ENCODE measurements around the gene ZRANB1. TPM values are rescaled to one million over a fixed set of nuclear protein-coding genes. Genes with fewer than 3 reads are reported as not detected.

Gene ZRANB1
- total and polyA plus RNA-seq, 2 donors from 2014 or later, result 8.9 to 17.5 TPM

DNA sequence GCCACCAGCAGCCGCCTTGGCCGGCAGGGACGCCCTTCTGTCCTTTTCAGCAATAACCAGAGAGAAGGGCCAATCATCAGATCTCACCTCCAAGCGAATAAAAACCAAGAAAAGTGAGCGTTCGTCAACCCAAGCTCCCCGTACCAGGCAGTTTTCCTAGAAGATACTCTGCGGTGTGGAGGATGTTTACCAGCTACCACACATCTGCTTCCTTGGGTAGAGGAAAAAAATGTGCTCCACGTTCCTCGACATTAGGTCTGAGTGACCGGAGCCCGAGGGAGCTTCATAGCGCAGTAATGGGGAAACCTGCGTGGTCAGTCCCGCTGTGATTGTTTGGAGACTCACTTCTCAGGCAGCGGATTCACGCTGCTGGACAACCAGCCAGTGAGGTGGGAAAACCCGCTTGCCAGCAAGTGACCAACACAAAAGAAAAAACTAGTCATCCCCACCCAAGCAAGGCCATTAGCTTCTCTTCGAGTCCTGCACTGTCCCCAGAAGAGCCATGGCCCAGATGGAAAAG lies 73.0 kb downstream of the ZRANB1 start:
- H3K36me3 ChIP-seq (ENCODE audit: control insufficient read depth in 2 of 3, insufficient read depth in 3 of 3, low read length in 3 of 3), result peaks cover 0 to 4% (median 2%) of the 10 kb centered on the region in 3 donors
- TF ChIP-seq, protein P1, sequence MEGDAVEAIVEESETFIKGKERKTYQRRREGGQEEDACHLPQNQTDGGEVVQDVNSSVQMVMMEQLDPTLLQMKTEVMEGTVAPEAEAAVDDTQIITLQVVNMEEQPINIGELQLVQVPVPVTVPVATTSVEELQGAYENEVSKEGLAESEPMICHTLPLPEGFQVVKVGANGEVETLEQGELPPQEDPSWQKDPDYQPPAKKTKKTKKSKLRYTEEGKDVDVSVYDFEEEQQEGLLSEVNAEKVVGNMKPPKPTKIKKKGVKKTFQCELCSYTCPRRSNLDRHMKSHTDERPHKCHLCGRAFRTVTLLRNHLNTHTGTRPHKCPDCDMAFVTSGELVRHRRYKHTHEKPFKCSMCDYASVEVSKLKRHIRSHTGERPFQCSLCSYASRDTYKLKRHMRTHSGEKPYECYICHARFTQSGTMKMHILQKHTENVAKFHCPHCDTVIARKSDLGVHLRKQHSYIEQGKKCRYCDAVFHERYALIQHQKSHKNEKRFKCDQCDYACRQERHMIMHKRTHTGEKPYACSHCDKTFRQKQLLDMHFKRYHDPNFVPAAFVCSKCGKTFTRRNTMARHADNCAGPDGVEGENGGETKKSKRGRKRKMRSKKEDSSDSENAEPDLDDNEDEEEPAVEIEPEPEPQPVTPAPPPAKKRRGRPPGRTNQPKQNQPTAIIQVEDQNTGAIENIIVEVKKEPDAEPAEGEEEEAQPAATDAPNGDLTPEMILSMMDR (IDR thresholded peaks at IDR 0.05; ENCODE audit: borderline replicate concordance, extremely low read depth, insufficient read depth), result no peak
- peak overlapping the region in 1 of 3 donors; percentile 63 for H3K9ac ChIP-seq (ENCODE audit: low read length in 3 of 3)
- intact Hi-C loops (cut with DNase I), result no loop called here
- FAIRE-seq (no peak), DNase-seq (no peak)
- peaks cover 0 to 44% (median 33%) of the 10 kb centered on the region in 3 donors for H3K4me1 ChIP-seq (ENCODE audit: control insufficient read depth in 2 of 3, insufficient read depth in 2 of 3, low read depth in 1 of 3, low read length in 3 of 3)
- peak overlapping the region; percentile 37 to 87 for H3K27ac ChIP-seq (ENCODE audit: low read depth in 2 of 2, low read length in 2 of 2)
- H3K9me3 ChIP-seq (ENCODE audit: control insufficient read depth in 2 of 3, insufficient read depth in 1 of 3, low read length in 3 of 3), result peaks cover 0 to 6% (median 0%) of the 10 kb centered on the region in 3 donors
- H3K4me3 ChIP-seq (ENCODE audit: low read length in 3 of 3), result no peak overlapping the region
- H3K27me3 ChIP-seq (ENCODE audit: control insufficient read depth, insufficient read depth, low read length), result no peaks in the 10 kb centered on the region

DNA sequence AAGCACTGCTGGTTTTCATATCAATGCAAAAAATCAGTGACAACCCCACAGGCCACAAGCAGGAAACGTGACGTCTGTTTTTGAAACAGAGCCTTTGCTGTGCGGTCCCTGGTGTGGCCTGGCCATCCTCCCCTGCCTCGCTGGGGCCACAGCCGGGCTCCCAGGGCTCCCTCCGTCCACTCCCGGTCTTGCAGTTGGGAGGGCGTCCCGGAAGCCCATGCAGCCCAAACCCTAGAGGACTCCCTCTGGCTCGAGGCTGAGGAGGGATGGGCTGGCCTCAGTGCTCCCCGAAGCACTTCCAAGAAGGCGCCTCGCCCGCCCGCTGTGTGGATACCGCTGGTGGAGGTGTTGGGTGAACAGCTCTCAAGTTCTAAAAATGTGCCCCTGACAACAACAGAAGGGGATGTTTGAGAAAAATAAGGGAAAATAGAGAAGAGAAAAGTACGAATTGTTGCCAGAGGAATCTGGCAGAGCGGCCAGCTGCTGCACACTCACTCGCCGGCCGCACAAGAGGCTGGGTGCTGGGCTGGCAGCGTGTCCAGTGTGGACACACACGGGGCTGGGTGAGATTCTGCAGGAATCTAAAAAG lies 73.5 kb downstream of the ZRANB1 start:
- Histone ChIP-seq H3K4me3 (ENCODE audit: low read length in 3 of 3) (no peak overlapping the region), H3K36me3 (ENCODE audit: control insufficient read depth in 2 of 3, insufficient read depth in 3 of 3, low read length in 3 of 3) (peaks cover 0 to 2% (median 1%) of the 10 kb centered on the region in 3 donors), H3K9ac (ENCODE audit: low read length in 3 of 3) (peak overlapping the region in 1 of 3 donors; percentile 63), H3K4me1 (ENCODE audit: control insufficient read depth in 2 of 3, insufficient read depth in 2 of 3, low read depth in 1 of 3, low read length in 3 of 3) (peaks cover 0 to 44% (median 33%) of the 10 kb centered on the region in 3 donors), H3K27ac (ENCODE audit: low read depth in 2 of 2, low read length in 2 of 2) (peak overlapping the region; percentile 56 to 87), H3K27me3 (ENCODE audit: control insufficient read depth, insufficient read depth, low read length) (no peaks in the 10 kb centered on the region), H3K9me3 (ENCODE audit: control insufficient read depth in 2 of 3, insufficient read depth in 1 of 3, low read length in 3 of 3) (peaks cover 0 to 6% (median 0%) of the 10 kb centered on the region in 3 donors)
- DNase-seq, result peak in 1 of 5 donors; percentile 84
- FAIRE-seq, result no peak
- intact Hi-C loops (cut with DNase I), result no loop called here
- TF ChIP-seq, protein P1 (IDR thresholded peaks at IDR 0.05; ENCODE audit: borderline replicate concordance, extremely low read depth, insufficient read depth), result no peak

DNA sequence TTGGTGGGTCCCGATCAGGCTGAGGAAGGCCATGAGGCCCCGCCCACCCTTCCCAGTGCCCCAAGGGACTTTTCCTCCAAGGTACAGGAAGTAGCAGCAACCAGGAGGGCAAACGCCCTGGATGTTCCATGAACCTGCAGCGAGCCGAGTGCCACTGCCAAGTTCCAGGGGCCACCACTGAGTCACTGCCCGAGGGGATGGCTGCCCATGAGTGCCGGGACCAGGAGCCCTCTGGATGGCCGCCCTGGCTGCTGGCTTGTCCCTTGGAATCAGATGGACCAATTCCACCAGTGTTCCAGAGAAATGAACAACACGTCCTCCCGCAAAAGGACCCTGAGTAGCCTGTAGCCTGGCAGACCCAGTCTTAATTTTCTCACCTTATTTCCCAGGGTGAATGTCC lies 74.2 kb downstream of the ZRANB1 start:
- peaks cover 0 to 46% (median 33%) of the 10 kb centered on the region in 3 donors for H3K4me1 ChIP-seq (ENCODE audit: control insufficient read depth in 2 of 3, insufficient read depth in 2 of 3, low read depth in 1 of 3, low read length in 3 of 3)
- H3K27ac ChIP-seq (ENCODE audit: low read depth in 2 of 2, low read length in 2 of 2), result peak overlapping the region; percentile 55 to 87
- no peak for FAIRE-seq
- H3K9ac ChIP-seq (ENCODE audit: low read length in 3 of 3), result no peak overlapping the region
- intact Hi-C loops (cut with DNase I), result no loop called here
- peak in 1 of 5 donors; percentile 74 for DNase-seq
- peaks cover 0 to 6% (median 0%) of the 10 kb centered on the region in 3 donors for H3K9me3 ChIP-seq (ENCODE audit: control insufficient read depth in 2 of 3, insufficient read depth in 1 of 3, low read length in 3 of 3)
- H3K36me3 ChIP-seq (ENCODE audit: control insufficient read depth in 2 of 3, insufficient read depth in 3 of 3, low read length in 3 of 3), result peaks cover 0 to 3% (median 2%) of the 10 kb centered on the region in 3 donors
- H3K4me3 ChIP-seq (ENCODE audit: low read length in 3 of 3), result no peak overlapping the region
- TF ChIP-seq, protein P1 (IDR thresholded peaks at IDR 0.05; ENCODE audit: borderline replicate concordance, extremely low read depth, insufficient read depth), result no peak
- H3K27me3 ChIP-seq (ENCODE audit: control insufficient read depth, insufficient read depth, low read length), result no peaks in the 10 kb centered on the region
